Keratinocyte (primary cell): ENCODE data around the gene CENPH.

Experiments
- CTCF ChIP-seq, 3 experiments: IDR thresholded peaks in 1 of 3; conservative IDR thresholded peaks in 1 of 3; optimal IDR thresholded peaks in 1 of 3; 2 replicates in 2 of 3; 3 replicates in 1 of 3; pipeline versions ENCODE3 to v1.5.1; 2011; ENCODE audit warnings: low read length in 3 of 3, mild to moderate bottlenecking in 3 of 3, moderate library complexity in 2 of 3, control low read depth in 1 of 3, inconsistent platforms in 1 of 3; ENCODE audit not compliant: insufficient read depth in 2 of 3; ENCODE audit errors: extremely low read depth in 1 of 3
- EZH2 ChIP-seq: IDR thresholded peaks from one replicate; pipeline ENCODE4 v1.6.1; 2012; ENCODE audit warnings: inconsistent platforms, mild to moderate bottlenecking, low read length, moderate library complexity

GRCh38 chr5:69234457-69235268 is 45.3 kb downstream of the CENPH start, which contains the start of gene CDK7:
- no peak for TF ChIP-seq CTCF (optimal IDR thresholded peaks at IDR 0.05 in 1 of 3, IDR thresholded peaks at IDR 0.05 in 1 of 3, conservative IDR thresholded peaks at IDR 0.05 in 1 of 3; ENCODE audit: extremely low read depth in 1 of 3, insufficient read depth in 2 of 3, low read length in 3 of 3)
- no peak for TF ChIP-seq EZH2
